Omental fat pad (tissue), 4 donors: ENCODE results near the gene LRRC18. TPM values are rescaled to one million over a fixed set of nuclear protein-coding genes. Genes with fewer than 3 reads are reported as not detected.

Experiments
- ATAC-seq: fragments of 150-250 bp; one replicate; pipeline ENCODE4 v1.9.1; 2016; ENCODE audit warnings: mild to moderate bottlenecking, moderate library complexity; ENCODE audit not compliant: low FRiP score
- DNase-seq: peaks from one replicate; pipeline ENCODE4 v3.0.0-alpha.2; 2019; ENCODE audit warnings: low spot score
- CTCF ChIP-seq, 3 donors: fragments of 450-650 bp; IDR thresholded peaks; one replicate each; pipeline ENCODE4 v1.5.1; 2016 to 2017; ENCODE audit warnings: antibody characterized with exemption in 3 of 3, mild to moderate bottlenecking in 3 of 3, moderate library complexity in 2 of 3
- total RNA-seq, 4 donors: library from RNA; depleted of rRNA; stranded (reverse); fragments of >200 nt; gene quantifications; one replicate each; pipeline ENCODE4 v1.1.0, GENCODE V29; 2016

Gene LRRC18
- total RNA-seq, 4 donors from 2014 or later: not detected

- no peak for DNase-seq
- no peak for TF ChIP-seq CTCF (IDR thresholded peaks at IDR 0.05)
- ATAC-seq: no peak
Measured at GRCh38 chr10:48924988-48925387, 14.7 kb downstream of the LRRC18 start.

- no peak for ATAC-seq
- no peak for TF ChIP-seq CTCF (IDR thresholded peaks at IDR 0.05)
- no peak for DNase-seq
Measured at GRCh38 chr10:48923748-48924147, 15.9 kb downstream of the LRRC18 start.

DNA sequence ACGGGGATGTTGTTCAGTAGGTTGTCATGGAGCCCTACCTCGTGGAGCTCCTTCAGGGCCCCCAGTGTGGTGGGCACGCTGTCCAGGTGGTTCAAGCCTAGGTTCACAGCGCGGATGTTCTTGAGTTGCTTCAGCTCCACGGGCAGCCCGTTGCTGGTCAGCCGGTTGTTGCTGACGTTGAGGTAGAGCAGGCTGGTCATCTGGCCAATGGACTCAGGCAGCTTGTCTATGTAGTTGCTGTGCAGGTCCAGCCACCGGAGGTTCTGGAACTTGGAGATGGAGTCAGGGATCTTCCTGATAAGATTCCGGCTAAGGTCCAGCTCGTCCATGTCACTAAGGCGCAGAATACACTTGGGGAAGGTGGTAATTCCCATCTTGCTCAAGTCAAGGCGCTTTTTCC, 26.0 kb downstream of the LRRC18 start:
- ATAC-seq: no peak
- TF ChIP-seq CTCF (IDR thresholded peaks at IDR 0.05): no peak
- DNase-seq: no peak

GRCh38 chr10:48910548-48910947, 29.1 kb downstream of the LRRC18 start:
- ATAC-seq (no peak), DNase-seq (no peak)
- no peak for TF ChIP-seq CTCF (IDR thresholded peaks at IDR 0.05)

DNA sequence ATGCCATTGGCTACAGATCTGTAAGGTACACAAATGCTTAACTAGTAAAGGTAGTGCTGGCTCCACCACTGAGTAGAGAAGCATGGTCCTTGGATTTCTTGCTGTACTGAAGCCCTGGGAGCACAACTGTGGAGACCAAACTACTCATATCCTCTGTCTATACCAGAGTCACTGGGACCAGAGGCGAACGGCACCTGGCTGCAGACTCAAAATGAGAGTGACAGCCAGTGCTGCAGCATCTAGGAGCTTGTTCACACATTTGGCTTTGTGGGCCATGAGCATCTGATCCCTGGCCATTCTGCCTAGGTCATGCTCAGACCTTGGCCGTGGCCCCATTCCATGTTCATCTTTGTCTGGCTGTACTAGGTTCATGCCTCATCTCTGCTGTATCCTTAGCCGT, 31.9 kb downstream of the LRRC18 start:
- no peak for DNase-seq
- no peak for TF ChIP-seq CTCF (IDR thresholded peaks at IDR 0.05)
- ATAC-seq: no peak

DNA sequence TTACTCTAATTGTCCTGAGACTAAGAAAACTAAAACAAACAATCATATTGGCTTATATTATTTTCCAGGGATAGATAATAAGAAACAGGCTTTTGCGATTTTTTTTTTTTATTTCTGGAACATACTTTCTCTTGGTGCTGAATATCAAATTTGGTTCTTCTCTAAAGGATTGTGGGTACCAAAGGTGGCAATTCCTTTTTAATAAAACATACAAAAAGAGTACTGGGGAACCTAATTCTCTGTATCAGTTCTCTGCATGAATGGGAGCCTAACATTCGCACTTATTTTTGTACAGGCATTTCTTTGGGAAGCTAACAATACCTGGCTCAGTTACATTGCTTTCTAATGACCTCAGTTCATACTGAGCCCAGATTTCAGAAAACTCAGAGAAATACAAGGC, 32.8 kb downstream of the LRRC18 start:
- no peak for TF ChIP-seq CTCF (IDR thresholded peaks at IDR 0.05)

GRCh38 chr10:48905311-48905710, 34.3 kb downstream of the LRRC18 start:
- DNase-seq (no peak), ATAC-seq (no peak)
- no peak for TF ChIP-seq CTCF (IDR thresholded peaks at IDR 0.05)

More for the DNA sequence above, 32.8 kb downstream of the LRRC18 start:
- ATAC-seq (no peak), DNase-seq (no peak)
